IMR-90 (cell line): ENCODE measurements around the gene DSCAML1. TPM values are rescaled to one million over a fixed set of nuclear protein-coding genes. Genes with fewer than 3 reads are reported as not detected.

Experiments
- ATAC-seq: fragments of 200-7000 bp; cut with Tn5 transposase; 2 replicates; pipeline ENCODE4 v1.9.1; 2020; ENCODE audit warnings: low read depth, mild to moderate bottlenecking, moderate library complexity
- BruUV-seq: library from RNA; stranded (reverse); fragments of 400-500 nt; replicated peaks from 2 replicates; lab custom pipeline; 2021; lab: Mats Ljungman, UMichigan
- CTCF ChIA-PET: fragments of 300-600 bp; formaldehyde crosslinking; extraction: SDS; loops from one replicate; lab custom pipeline; 2021; ENCODE audit warnings: antibody characterized with exemption; lab: Yijun Ruan, JAX
- POLR2A ChIA-PET: fragments of 300-600 bp; sonication (Branson Sonifier 250); formaldehyde crosslinking; loops from one replicate; lab custom pipeline; 2022; ENCODE audit warnings: antibody characterized with exemption; ENCODE audit not compliant: unreplicated experiment; lab: Charles Lee
- DNase-seq: peaks from one replicate; pipeline ENCODE4 v3.0.0; 2013
- H2AFZ ChIP-seq: replicated peaks from 2 replicates; pipeline ENCODE3; 2013; ENCODE audit warnings: low read length, mild to moderate bottlenecking; ENCODE audit not compliant: poor library complexity
- H2AK5ac ChIP-seq: 2 replicates; pipeline ENCODE4 v1.6.1; 2013; ENCODE audit warnings: low read depth, low read length, inconsistent platforms
- H2AK9ac ChIP-seq: replicated peaks from 2 replicates; pipeline ENCODE3; 2013; ENCODE audit warnings: mild to moderate bottlenecking, low read depth, low read length, moderate library complexity; ENCODE audit not compliant: poor library complexity
- H2BK120ac ChIP-seq: 2 replicates; pipeline ENCODE4 v1.6.1; 2013; ENCODE audit warnings: low read depth, low read length, inconsistent platforms
- H2BK15ac ChIP-seq: 3 replicates; pipeline ENCODE4 v1.6.1; 2013; ENCODE audit warnings: low read depth, low read length, inconsistent platforms
- H2BK20ac ChIP-seq: 2 replicates; pipeline ENCODE4 v1.6.1; 2013; ENCODE audit warnings: low read depth, mild to moderate bottlenecking, inconsistent platforms, low read length, moderate library complexity
- H2BK5ac ChIP-seq: 2 replicates; pipeline ENCODE4 v1.6.1; 2013; ENCODE audit warnings: mild to moderate bottlenecking, low read depth, low read length, inconsistent platforms; ENCODE audit not compliant: poor library complexity, severe bottlenecking
- H3K14ac ChIP-seq: replicated peaks from 2 replicates; pipeline ENCODE4 v1.6.1; 2013; ENCODE audit warnings: low read depth, low read length, inconsistent platforms
- H3K18ac ChIP-seq: 2 replicates; pipeline ENCODE4 v1.6.1; 2013; ENCODE audit warnings: low read depth, low read length, control low read depth
- H3K23ac ChIP-seq: 2 replicates; pipeline ENCODE4 v1.6.1; 2013; ENCODE audit warnings: low read depth, low read length, inconsistent platforms
- H3K27ac ChIP-seq: 2 replicates; pipeline ENCODE4 v1.5.1; 2013; ENCODE audit warnings: mild to moderate bottlenecking, control low read depth, low read length; ENCODE audit not compliant: insufficient read depth
- H3K27me3 ChIP-seq: 2 replicates; pipeline ENCODE4 v1.6.1; 2013; ENCODE audit warnings: low read length; ENCODE audit not compliant: control insufficient read depth, insufficient read depth
- H3K36me3 ChIP-seq: 2 replicates; pipeline ENCODE4 v1.6.1; 2013; ENCODE audit warnings: low read length, mixed read lengths; ENCODE audit not compliant: control insufficient read depth, insufficient read depth
- H3K4ac ChIP-seq: 2 replicates; pipeline ENCODE4 v1.6.1; 2013; ENCODE audit warnings: low read depth, low read length, inconsistent platforms
- H3K4me1 ChIP-seq: 2 replicates; pipeline ENCODE4 v1.6.1; 2013; ENCODE audit warnings: low read length, mixed read lengths; ENCODE audit not compliant: control insufficient read depth, insufficient read depth
- H3K4me2 ChIP-seq: 2 replicates; pipeline ENCODE4 v1.6.1; 2013; ENCODE audit warnings: low read depth, mild to moderate bottlenecking, control low read depth, low read length, moderate library complexity
- H3K4me3 ChIP-seq: 2 replicates; pipeline ENCODE4 v1.5.1; 2013; ENCODE audit warnings: low read depth, mild to moderate bottlenecking, control low read depth, low read length, moderate library complexity; ENCODE audit not compliant: insufficient read depth
- H3K56ac ChIP-seq: 2 replicates; pipeline ENCODE4 v1.6.1; 2013; ENCODE audit warnings: low read length, inconsistent platforms; ENCODE audit not compliant: insufficient read depth; ENCODE audit errors: extremely low read depth
- H3K79me1 ChIP-seq, 2 experiments: 2 replicates each; pipeline ENCODE4 v1.6.1; 2013; ENCODE audit warnings: low read length in 2 of 2, inconsistent platforms in 1 of 2, low read depth in 1 of 2
- H3K9ac ChIP-seq: 2 replicates; pipeline ENCODE4 v1.6.1; 2013; ENCODE audit warnings: low read depth, low read length, control low read depth
- H3K9me1 ChIP-seq: 2 replicates; pipeline ENCODE4 v1.6.1; 2013; ENCODE audit warnings: low read length, inconsistent platforms; ENCODE audit not compliant: insufficient read depth
- H3K9me3 ChIP-seq: 2 replicates; pipeline ENCODE4 v1.6.1; 2013; ENCODE audit warnings: low read length; ENCODE audit not compliant: control insufficient read depth, insufficient read depth
- H4K20me1 ChIP-seq: 2 replicates; pipeline ENCODE4 v1.6.1; 2013; ENCODE audit warnings: low read length, inconsistent platforms; ENCODE audit not compliant: insufficient read depth
- H4K5ac ChIP-seq: 2 replicates; pipeline ENCODE4 v1.6.1; 2013; ENCODE audit warnings: mild to moderate bottlenecking, low read depth, low read length, control low read depth
- H4K8ac ChIP-seq, 2 experiments: 2 replicates each; pipeline ENCODE4 v1.6.1; 2013; ENCODE audit warnings: low read depth in 2 of 2, low read length in 2 of 2, control low read depth in 1 of 2, inconsistent platforms in 1 of 2
- H4K91ac ChIP-seq: 2 replicates; pipeline ENCODE4 v1.6.1; 2013; ENCODE audit warnings: low read depth, low read length, inconsistent platforms; ENCODE audit not compliant: insufficient read depth
- BHLHE40 ChIP-seq: fragments of 150-350 bp; IDR thresholded peaks from 2 replicates; pipeline ENCODE4 v1.6.1; 2016; ENCODE audit warnings: mild to moderate bottlenecking, low read depth, low read length
- CEBPB ChIP-seq: IDR thresholded peaks from 2 replicates; pipeline ENCODE4 v1.6.1; 2012; ENCODE audit warnings: low read depth, low read length, improper control_type of control experiment
- CHD1 ChIP-seq: IDR thresholded peaks from 2 replicates; pipeline ENCODE4 v1.6.1; 2012; ENCODE audit warnings: low read depth, low read length, improper control_type of control experiment
- FOS ChIP-seq: fragments of 150-350 bp; IDR thresholded peaks from 2 replicates; pipeline ENCODE4 v1.6.1; 2016; ENCODE audit warnings: low read depth, low read length
- MAFK ChIP-seq: IDR thresholded peaks from 2 replicates; pipeline ENCODE4 v1.6.1; 2012; ENCODE audit warnings: low read depth, low read length, improper control_type of control experiment
- MAZ ChIP-seq: IDR thresholded peaks from 2 replicates; pipeline ENCODE4 v1.6.1; 2012; ENCODE audit warnings: low read depth, mild to moderate bottlenecking, low read length, improper control_type of control experiment, moderate library complexity, borderline replicate concordance
- MXI1 ChIP-seq: IDR thresholded peaks from 2 replicates; pipeline ENCODE4 v1.6.1; 2012; ENCODE audit warnings: low read depth, mild to moderate bottlenecking, low read length, moderate library complexity, borderline replicate concordance
- NFE2L2 ChIP-seq: fragments of 150-350 bp; IDR thresholded peaks from 2 replicates; pipeline ENCODE4 v1.6.1; 2016; ENCODE audit warnings: low read depth, mild to moderate bottlenecking, low read length
- POLR2A ChIP-seq: IDR thresholded peaks from 2 replicates; pipeline ENCODE4 v1.6.1; 2012; ENCODE audit warnings: mild to moderate bottlenecking, low read depth, low read length
- RAD21 ChIP-seq: IDR thresholded peaks from 2 replicates; pipeline ENCODE4 v1.6.1; 2012; ENCODE audit warnings: low read length, improper control_type of control experiment
- RCOR1 ChIP-seq: IDR thresholded peaks from 2 replicates; pipeline ENCODE4 v1.6.1; 2012; ENCODE audit warnings: mild to moderate bottlenecking, low read length, improper control_type of control experiment; ENCODE audit not compliant: insufficient replicate concordance
- RFX5 ChIP-seq: IDR thresholded peaks from 2 replicates; pipeline ENCODE4 v1.8.0; 2012; ENCODE audit warnings: low read depth, mild to moderate bottlenecking, low read length, moderate library complexity
- SMC3 ChIP-seq: fragments of 150-350 bp; IDR thresholded peaks from 2 replicates; pipeline ENCODE4 v1.6.1; 2016; ENCODE audit warnings: low read depth, mild to moderate bottlenecking, antibody characterized with exemption, low read length, moderate library complexity
- WGBS, 2 experiments: methylation state at CpG; one replicate each; pipeline versions ENCODE4 v1.1.5 to v1.1.7; 2013; ENCODE audit warnings: missing lambda C conversion rate in 2 of 2; ENCODE audit not compliant: insufficient read length in 1 of 2; ENCODE audit errors: extremely low coverage in 2 of 2; 5-methylcytosine and 5-hydroxymethylcytosine counted together
- dilution Hi-C: fragments of 300-500 bp; cut with HindIII; formaldehyde crosslinking; loops from one replicate; pipeline ENCODE4 v1.14.3; 2018; ENCODE audit warnings: low sequenced_read_pairs; ENCODE audit not compliant: unreplicated experiment
- in situ Hi-C: fragments of 300-500 bp; cut with MboI; formaldehyde crosslinking; loops from 3 replicates; pipeline ENCODE4 v1.14.3; 2019; ENCODE audit warnings: low sequenced_read_pairs, inconsistent platforms, mixed read lengths
- intact Hi-C: fragments of 100-400 bp; cut with micrococcal nuclease; formaldehyde crosslinking; loops from 2 replicates; pipeline ENCODE4 v1.10.0; 2022
- polyA plus RNA-seq, 3 experiments: library from polyadenylated mRNA; depleted of rRNA; stranded (reverse); fragments of >200 nt; gene quantifications; 2 replicates each; pipeline ENCODE4 v1.2.3, GENCODE V29; 2012; ENCODE audit warnings: low replicate concordance in 1 of 3
- total RNA-seq: library from RNA; depleted of rRNA; stranded (reverse); fragments of >200 nt; gene quantifications from 2 replicates; pipeline ENCODE4 v1.2.3, GENCODE V29; 2012
- TF ChIP-seq, protein P1 (sequence below): fragments of 150-350 bp; IDR thresholded peaks from 2 replicates; pipeline ENCODE4 v1.6.1; 2016; ENCODE audit warnings: low read depth, mild to moderate bottlenecking, low read length, moderate library complexity, borderline replicate concordance
- TF ChIP-seq, protein P2 (sequence below): conservative IDR thresholded peaks from 2 replicates; pipeline ENCODE4 v1.5.1; 2012; ENCODE audit warnings: mild to moderate bottlenecking, low read depth, low read length, improper control_type of control experiment
- TF ChIP-seq, protein P3 (sequence below): fragments of 150-350 bp; IDR thresholded peaks from 2 replicates; pipeline ENCODE4 v1.6.1; 2017; ENCODE audit warnings: mild to moderate bottlenecking, antibody characterized with exemption, low read length, low read depth

Gene DSCAML1
- total and polyA plus RNA-seq, 2 of the 4 experiments (the other 2 are of a cell fraction) = not detected

DNA sequence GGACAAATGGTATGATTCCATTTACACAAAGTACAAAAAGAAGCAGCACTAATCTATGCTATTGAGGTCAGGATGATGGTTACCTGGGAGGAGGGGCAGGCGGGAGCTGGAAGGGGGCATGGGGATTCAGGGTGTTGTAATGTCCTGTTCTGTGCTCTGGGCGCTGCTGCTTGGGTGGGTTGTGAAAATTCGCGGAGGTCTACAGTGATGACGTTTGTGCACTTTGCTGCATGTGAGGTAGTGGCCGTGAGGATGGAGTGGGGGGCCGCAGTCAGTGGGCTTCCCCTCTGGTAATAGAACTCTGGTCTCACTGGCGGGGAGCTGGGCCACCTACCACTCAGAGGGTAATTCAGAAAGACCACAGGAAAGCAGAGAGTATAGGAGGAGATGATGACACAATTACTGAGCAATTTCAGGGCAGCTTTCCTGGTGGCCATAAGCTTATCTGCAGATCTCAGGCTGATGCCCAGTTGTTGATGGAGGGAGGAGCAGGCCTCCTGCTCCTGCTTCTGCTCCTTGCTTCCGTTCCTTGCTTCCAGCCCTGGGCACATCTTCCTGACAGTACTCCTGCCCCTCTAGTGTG, 347.8 kb downstream of the DSCAML1 start:
- TF ChIP-seq MAFK (no peak), RCOR1 (no peak), CHD1 (no peak), NFE2L2 (no peak), MAZ (no peak), SMC3 (no peak), FOS (no peak), POLR2A (no peak), MXI1 (no peak), RFX5 (no peak), BHLHE40 (no peak), CEBPB (no peak), RAD21 (no peak)
- TF ChIP-seq, protein P1, sequence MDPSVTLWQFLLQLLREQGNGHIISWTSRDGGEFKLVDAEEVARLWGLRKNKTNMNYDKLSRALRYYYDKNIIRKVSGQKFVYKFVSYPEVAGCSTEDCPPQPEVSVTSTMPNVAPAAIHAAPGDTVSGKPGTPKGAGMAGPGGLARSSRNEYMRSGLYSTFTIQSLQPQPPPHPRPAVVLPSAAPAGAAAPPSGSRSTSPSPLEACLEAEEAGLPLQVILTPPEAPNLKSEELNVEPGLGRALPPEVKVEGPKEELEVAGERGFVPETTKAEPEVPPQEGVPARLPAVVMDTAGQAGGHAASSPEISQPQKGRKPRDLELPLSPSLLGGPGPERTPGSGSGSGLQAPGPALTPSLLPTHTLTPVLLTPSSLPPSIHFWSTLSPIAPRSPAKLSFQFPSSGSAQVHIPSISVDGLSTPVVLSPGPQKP = no peak
- TF ChIP-seq, protein P2, sequence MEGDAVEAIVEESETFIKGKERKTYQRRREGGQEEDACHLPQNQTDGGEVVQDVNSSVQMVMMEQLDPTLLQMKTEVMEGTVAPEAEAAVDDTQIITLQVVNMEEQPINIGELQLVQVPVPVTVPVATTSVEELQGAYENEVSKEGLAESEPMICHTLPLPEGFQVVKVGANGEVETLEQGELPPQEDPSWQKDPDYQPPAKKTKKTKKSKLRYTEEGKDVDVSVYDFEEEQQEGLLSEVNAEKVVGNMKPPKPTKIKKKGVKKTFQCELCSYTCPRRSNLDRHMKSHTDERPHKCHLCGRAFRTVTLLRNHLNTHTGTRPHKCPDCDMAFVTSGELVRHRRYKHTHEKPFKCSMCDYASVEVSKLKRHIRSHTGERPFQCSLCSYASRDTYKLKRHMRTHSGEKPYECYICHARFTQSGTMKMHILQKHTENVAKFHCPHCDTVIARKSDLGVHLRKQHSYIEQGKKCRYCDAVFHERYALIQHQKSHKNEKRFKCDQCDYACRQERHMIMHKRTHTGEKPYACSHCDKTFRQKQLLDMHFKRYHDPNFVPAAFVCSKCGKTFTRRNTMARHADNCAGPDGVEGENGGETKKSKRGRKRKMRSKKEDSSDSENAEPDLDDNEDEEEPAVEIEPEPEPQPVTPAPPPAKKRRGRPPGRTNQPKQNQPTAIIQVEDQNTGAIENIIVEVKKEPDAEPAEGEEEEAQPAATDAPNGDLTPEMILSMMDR = no peak
- TF ChIP-seq, protein P3, sequence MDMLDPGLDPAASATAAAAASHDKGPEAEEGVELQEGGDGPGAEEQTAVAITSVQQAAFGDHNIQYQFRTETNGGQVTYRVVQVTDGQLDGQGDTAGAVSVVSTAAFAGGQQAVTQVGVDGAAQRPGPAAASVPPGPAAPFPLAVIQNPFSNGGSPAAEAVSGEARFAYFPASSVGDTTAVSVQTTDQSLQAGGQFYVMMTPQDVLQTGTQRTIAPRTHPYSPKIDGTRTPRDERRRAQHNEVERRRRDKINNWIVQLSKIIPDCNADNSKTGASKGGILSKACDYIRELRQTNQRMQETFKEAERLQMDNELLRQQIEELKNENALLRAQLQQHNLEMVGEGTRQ = no peak
- Histone ChIP-seq H2BK120ac (no peak overlapping the region), H3K4me1 (no peaks in the 10 kb centered on the region), H4K5ac (no peak overlapping the region), H3K4me2 (no peak overlapping the region), H2BK15ac (no peak overlapping the region), H3K9me1 (no peaks in the 10 kb centered on the region), H4K20me1 (no peaks in the 10 kb centered on the region), H2AK9ac (no peak overlapping the region), H3K23ac (no peak overlapping the region), H3K9me3 (no peaks in the 10 kb centered on the region; the same call in 1 of the 2 replicates), H2BK5ac (no peak overlapping the region), H3K4me3 (no peak overlapping the region), H2AFZ (no peak overlapping the region), H2BK20ac (no peak overlapping the region), H3K18ac (no peak overlapping the region), H4K8ac (no peak overlapping the region), H4K91ac (no peak overlapping the region), H3K27ac (no peak overlapping the region), H3K14ac (no peak overlapping the region), H3K79me1 (no peaks in the 10 kb centered on the region), H3K27me3 (peaks cover 19% of the 10 kb centered on the region), H3K4ac (no peak overlapping the region), H3K9ac (no peak overlapping the region), H3K36me3 (no peaks in the 10 kb centered on the region), H2AK5ac (no peak overlapping the region), H3K56ac (no peak overlapping the region)
- no TSS peak for BruUV-seq
- WGBS, 2 experiments = 62% methylated on average over 2 of the region's 9 CpGs; no CpG with 5 or more reads in 1 of the 2 experiments
- ATAC-seq (no peak), DNase-seq (no peak)
- ChIA-PET POLR2A (no interaction called here), CTCF (no interaction called here)
- dilution Hi-C loops (no loop called here), intact Hi-C loops (no loop called here), in situ Hi-C loops (loop anchor here (10.0 kb wide), 1 partner anchor 356 kb away; no protein-coding TSS in a partner anchor)
